Measurements from ENCODE around the gene ADAP1. TPM values are rescaled to one million over a fixed set of nuclear protein-coding genes. Genes with fewer than 3 reads are reported as not detected.
"Not testable (repeated sequence)": the region's sequence is repeated elsewhere in the genome, so short reads cannot be mapped to it uniquely, and the experiment has no call there.

Gene ADAP1
- 1 to 10 TPM; 1.4 to 4.2 (median 2.7) TPM for total RNA-seq
- long read RNA-seq, partial matches to known transcripts, result 0 of 1 reads
- long read RNA-seq, other reads (novel, unspliced or antisense), result 1 of 1 reads

GRCh38 chr7:954330-955238 lies at the start of gene ADAP1:
TSS of gene ADAP1 (minus strand) at chr7:954680. CDS start at chr7:954477, 203 bp downstream.
- no peaks in the 10 kb centered on the region for H3K36me3 ChIP-seq
- no peaks in the 10 kb centered on the region for H3K9me3 ChIP-seq
- ATAC-seq (peak; percentile 46 to 68 (median 56)), DNase-seq (peak in 2 of 3 donors; percentile 61 to 65)
- peak in 2 of 4 donors; percentile 30 to 31 for TF ChIP-seq CTCF (IDR thresholded peaks at IDR 0.05)
- TF ChIP-seq POLR2A (IDR thresholded peaks at IDR 0.05), result no peak
- WGBS (ENCODE audit: insufficient coverage, low coverage, low lambda C conversion rate, missing lambda C conversion rate), result no CpG with 5 or more reads among the region's 115 CpGs
- peaks cover 0 to 9% (median 0%) of the 10 kb centered on the region in 4 donors for H3K4me1 ChIP-seq
- peaks cover 0 to 3% of the 10 kb centered on the region in 2 donors for H3K27me3 ChIP-seq
- peak within 1 kb of the TSS in 2 of 3 donors; percentile 36 to 53 for H3K27ac ChIP-seq
- intact Hi-C loops (cut with DNase I), result no loop called here
- peak within 1 kb of the TSS; percentile 38 to 48 (median 40) for H3K4me3 ChIP-seq

GRCh38 chr7:1002445-1002844 lies 48.0 kb upstream of the ADAP1 start:
- H3K9me3 ChIP-seq; H3K4me1 ChIP-seq; H3K27me3 ChIP-seq; H3K36me3 ChIP-seq; ATAC-seq; H3K27ac ChIP-seq; intact Hi-C loops (cut with DNase I); DNase-seq; H3K4me3 ChIP-seq: not testable (repeated sequence)
- 80% methylated on average over 2 of the region's 7 CpGs for WGBS (ENCODE audit: insufficient coverage, low coverage, low lambda C conversion rate, missing lambda C conversion rate)

GRCh38 chr7:1002026-1002425 lies 47.5 kb upstream of the ADAP1 start:
- H3K27ac ChIP-seq; ATAC-seq; H3K27me3 ChIP-seq; DNase-seq; H3K9me3 ChIP-seq; H3K36me3 ChIP-seq; H3K4me3 ChIP-seq; intact Hi-C loops (cut with DNase I); H3K4me1 ChIP-seq: not testable (repeated sequence)
- 89% methylated on average over 1 of the region's 4 CpGs for WGBS (ENCODE audit: insufficient coverage, low coverage, low lambda C conversion rate, missing lambda C conversion rate)

- DNase-seq; H3K27ac ChIP-seq; H3K4me3 ChIP-seq; H3K9me3 ChIP-seq; H3K4me1 ChIP-seq; ATAC-seq; H3K27me3 ChIP-seq; intact Hi-C loops (cut with DNase I); H3K36me3 ChIP-seq: not testable (repeated sequence)
- 69% methylated on average over 5 of the region's 14 CpGs for WGBS (ENCODE audit: insufficient coverage, low coverage, low lambda C conversion rate, missing lambda C conversion rate)
These were observed 46.7 kb upstream of the ADAP1 start for GRCh38 chr7:1001069-1001770.

GRCh38 chr7:999941-1000935 lies 45.8 kb upstream of the ADAP1 start:
- no peaks in the 10 kb centered on the region for H3K27me3 ChIP-seq
- no peak overlapping the region for H3K4me3 ChIP-seq
- no peaks in the 10 kb centered on the region for H3K36me3 ChIP-seq
- H3K27ac ChIP-seq, result no peak overlapping the region
- intact Hi-C loops (cut with DNase I), result loop anchor here (5.0 to 10.0 kb wide), 3 partner anchors 62 to 175 kb away; no protein-coding TSS in a partner anchor
- no peak for DNase-seq
- WGBS (ENCODE audit: insufficient coverage, low coverage, low lambda C conversion rate, missing lambda C conversion rate), result 87% methylated on average over 3 of the region's 52 CpGs
- no peak for ATAC-seq
- H3K9me3 ChIP-seq, result no peaks in the 10 kb centered on the region
- no peaks in the 10 kb centered on the region for H3K4me1 ChIP-seq
- TF ChIP-seq POLR2A (IDR thresholded peaks at IDR 0.05) (no peak), CTCF (IDR thresholded peaks at IDR 0.05) (no peak)
